K562 (cell line): ENCODE data around the gene CAPN7. TPM values are rescaled to one million over a fixed set of nuclear protein-coding genes. Genes with fewer than 3 reads are reported as not detected.

Experiments used
- BHLHE40 ChIP-seq: IDR thresholded peaks from 2 replicates; pipeline ENCODE4 v1.6.1; 2011; ENCODE audit warnings: low read length, improper control_type of control experiment
- CCNT2 ChIP-seq: IDR thresholded peaks from 2 replicates; pipeline ENCODE4 v1.6.1; 2011; ENCODE audit warnings: borderline replicate concordance, low read depth, mild to moderate bottlenecking, moderate library complexity, mixed read lengths, low read length; ENCODE audit not compliant: insufficient read length; ENCODE audit errors: extremely low read depth
- CSDE1 ChIP-seq, 2 experiments: fragments of 450-650 bp; IDR thresholded peaks; 2 replicates each; pipeline ENCODE4 v1.6.1; 2016; ENCODE audit warnings: mild to moderate bottlenecking in 1 of 2
- ETV1 ChIP-seq: fragments of 450-650 bp; conservative IDR thresholded peaks from 2 replicates; pipeline ENCODE4 v1.6.1; 2016; ENCODE audit warnings: missing genetic modification characterization, control low read depth, low read depth, missing compliant biosample characterization
- FIP1L1 ChIP-seq: fragments of 200-400 bp; formaldehyde crosslinking; IDR thresholded peaks from 2 replicates; pipeline ENCODE4 v1.6.1; 2018; ENCODE audit warnings: mild to moderate bottlenecking, low read depth, low read length; ENCODE audit not compliant: poor library complexity, severe bottlenecking
- FOSL1 ChIP-seq: fragments of 200-800 bp; sonication (Bioruptor generic); conservative IDR thresholded peaks from 2 replicates; pipeline ENCODE4 v1.6.1; 2016; ENCODE audit warnings: missing genetic modification characterization, missing compliant biosample characterization
- HDAC2 ChIP-seq: fragments of 450-650 bp; IDR thresholded peaks from 2 replicates; pipeline ENCODE4 v1.6.1; 2016; ENCODE audit warnings: mild to moderate bottlenecking
- HLTF ChIP-seq: fragments of 450-650 bp; IDR thresholded peaks from 2 replicates; pipeline ENCODE4 v1.6.1; 2016
- HMBOX1 ChIP-seq: sonication (generic); IDR thresholded peaks from 2 replicates; pipeline ENCODE4 v1.6.1; 2016
- ILK ChIP-seq: fragments of 450-650 bp; IDR thresholded peaks from 2 replicates; pipeline ENCODE4 v1.6.1; 2016; ENCODE audit warnings: missing genetic modification characterization, low read depth, mild to moderate bottlenecking, missing compliant biosample characterization, moderate library complexity, borderline replicate concordance
- KDM2B ChIP-seq: fragments of 250-450 bp; sonication (Bioruptor Pico); IDR thresholded peaks from 2 replicates; pipeline ENCODE4 v1.8.0; 2021; ENCODE audit warnings: mild to moderate bottlenecking, moderate library complexity
- KLF10 ChIP-seq: fragments of 250-450 bp; sonication (Bioruptor Pico); IDR thresholded peaks from 2 replicates; pipeline ENCODE4 v1.6.1; 2021; ENCODE audit warnings: matching md5 sums
- MCM3 ChIP-seq: fragments of 450-650 bp; IDR thresholded peaks from 2 replicates; pipeline ENCODE4 v1.6.1; 2016
- MTA2 ChIP-seq: fragments of 450-650 bp; IDR thresholded peaks from 2 replicates; pipeline ENCODE4 v1.6.1; 2016; ENCODE audit warnings: low read depth
- NELFE ChIP-seq: IDR thresholded peaks from 2 replicates; pipeline ENCODE4 v1.6.1; 2011; ENCODE audit warnings: mild to moderate bottlenecking; ENCODE audit not compliant: insufficient read depth, insufficient read length
- PRPF4 ChIP-seq: fragments of 200-400 bp; formaldehyde crosslinking; IDR thresholded peaks from one replicate; pipeline ENCODE4 v1.6.1; 2017; ENCODE audit warnings: low read length, low read depth, mild to moderate bottlenecking; ENCODE audit not compliant: insufficient read depth, poor library complexity, severe bottlenecking
- RBM17 ChIP-seq: fragments of 200-400 bp; formaldehyde crosslinking; IDR thresholded peaks from 2 replicates; pipeline ENCODE4 v1.6.1; 2017; ENCODE audit warnings: low read depth, mild to moderate bottlenecking, low read length, borderline replicate concordance
- RFX1 ChIP-seq: fragments of 450-650 bp; IDR thresholded peaks from 2 replicates; pipeline ENCODE4 v1.6.1; 2016; ENCODE audit warnings: mild to moderate bottlenecking, moderate library complexity
- SAFB ChIP-seq: fragments of 200-400 bp; formaldehyde crosslinking; IDR thresholded peaks from 2 replicates; pipeline ENCODE4 v1.6.1; 2017; ENCODE audit warnings: low read depth, low read length, borderline replicate concordance
- STAG1 ChIP-seq: sonication (generic); formaldehyde crosslinking; IDR thresholded peaks from 2 replicates; pipeline ENCODE4 v1.5.0; 2020; ENCODE audit warnings: missing genetic modification reagents, borderline replicate concordance
- TARDBP ChIP-seq: fragments of 450-650 bp; IDR thresholded peaks from 2 replicates; pipeline ENCODE4 v1.6.1; 2016
- TFE3 ChIP-seq: fragments of 450-650 bp; formaldehyde crosslinking; IDR thresholded peaks from 2 replicates; pipeline ENCODE4 v1.4.0; 2020; ENCODE audit warnings: mild to moderate bottlenecking, mixed read lengths
- THAP7 ChIP-seq: fragments of 250-450 bp; sonication (Bioruptor Pico); IDR thresholded peaks from 2 replicates; pipeline ENCODE4 v1.5.0; 2021
- ZNF347 ChIP-seq: fragments of 450-650 bp; formaldehyde crosslinking; IDR thresholded peaks from 2 replicates; pipeline ENCODE4 v1.4.0; 2020; ENCODE audit warnings: low read depth, mild to moderate bottlenecking, moderate library complexity
- ZNF449 ChIP-seq: fragments of 250-450 bp; sonication (Bioruptor Pico); IDR thresholded peaks from 2 replicates; pipeline ENCODE4 v1.8.0; 2022; ENCODE audit warnings: moderate library complexity, mild to moderate bottlenecking, inconsistent platforms
- polyA plus RNA-seq, 8 experiments: library from polyadenylated mRNA; depleted of rRNA in 4 of 8; stranded (reverse) in 5 of 8; unstranded in 3 of 8; fragments of >200 nt; fragmentation: Nextera tagmentation in 2 of 8; fragmentation: Illumina TruSeq in 1 of 8; extraction: Ambion mirVana in 2 of 8; extraction: Trizol in 1 of 8; gene quantifications; 2 replicates each; pipeline versions ENCODE4 v1.2.1 to v1.2.3, GENCODE V29; 2011 to 2014; ENCODE audit warnings: inconsistent platforms in 1 of 8, missing spikeins in 1 of 8
- total RNA-seq, 7 experiments: library from RNA; depleted of rRNA in 6 of 7; stranded (reverse); fragments of >200 nt in 6 of 7; fragmentation: Illumina TruSeq in 2 of 7; extraction: Trizol in 2 of 7; gene quantifications; 2 replicates each; pipeline versions ENCODE4 v1.2.1 to v1.2.3, GENCODE V29; 2011 to 2021; ENCODE audit warnings: low replicate concordance in 1 of 7

CAPN7 gene
- total and polyA plus RNA-seq, 9 of the 15 experiments (the other 6 are each of a cell fraction or from before 2014, with no cell fraction given) = 6.5 to 42.7 (median 32.7) TPM

- TF ChIP-seq CCNT2 (peak; percentile 92), RFX1 (peak; percentile 30; the same call in 1 of the 2 replicates), ZNF449 (CRISPR knock-in tag) (0 out of 2 replicates have a peak, but pooled peaks have one; percentile 27), FIP1L1 (no peak), MTA2 (peak; percentile 42; the same call in 1 of the 2 replicates), RBM17 (no peak), STAG1 (CRISPR knock-in tag) (no peak), SAFB (no peak), ILK (tag) (no peak), TFE3 (no peak), ETV1 (peak; percentile 80), BHLHE40 (peak; percentile 97), MCM3 (no peak), NELFE (no peak), KLF10 (no peak), HMBOX1 (peak; percentile 15; the same call in 1 of the 2 replicates), TARDBP (no peak), FOSL1 (tag) (peak; percentile 100), HLTF (no peak), THAP7 (CRISPR knock-in tag) (no peak), KDM2B (no peak), CSDE1 (IDR thresholded peaks at IDR 0.05) (no peak), ZNF347 (CRISPR knock-in tag) (no peak), HDAC2 (peak; percentile 90), PRPF4 (no peak)
These were observed 63.3 kb downstream of the CAPN7 start (continued) for GRCh38 chr3:15269091-15269989.
